ENCODE data around the gene USP36.
"Not testable (repeated sequence)": the region's sequence is repeated elsewhere in the genome, so short reads cannot be mapped to it uniquely, and the experiment has no call there.

The USP36 gene

DNA sequence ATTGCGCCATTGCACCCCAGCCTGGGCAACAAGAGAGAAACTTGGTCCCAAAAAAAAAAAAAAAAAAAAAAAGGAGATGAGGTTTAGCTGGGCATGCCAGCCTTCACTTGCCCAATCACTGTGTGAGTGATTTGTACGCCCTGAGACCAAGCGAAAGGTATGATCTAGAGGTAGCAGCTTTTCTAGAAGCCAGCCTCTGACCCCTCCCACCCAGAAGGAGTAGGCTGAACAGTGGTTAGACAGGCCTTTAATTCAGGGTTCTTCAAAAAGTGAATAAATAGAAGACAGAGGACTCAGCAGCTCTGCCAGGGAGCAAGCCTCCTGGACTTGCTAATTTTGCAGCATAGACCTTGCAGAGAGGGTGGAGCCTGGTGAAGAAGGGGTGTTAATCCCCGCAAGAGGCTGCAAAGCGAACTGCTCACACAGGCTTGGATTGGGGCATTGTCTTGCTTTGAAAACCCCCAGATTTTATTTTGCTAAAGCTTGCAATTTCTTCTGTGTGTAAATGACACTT is 51.4 kb downstream of the USP36 start:
- no peak for FAIRE-seq

GRCh38 chr17:78788451-78788850 is 52.2 kb downstream of the USP36 start:
- FAIRE-seq = no peak

GRCh38 chr17:78787444-78787843 is 53.2 kb downstream of the USP36 start:
- FAIRE-seq = no peak

DNA sequence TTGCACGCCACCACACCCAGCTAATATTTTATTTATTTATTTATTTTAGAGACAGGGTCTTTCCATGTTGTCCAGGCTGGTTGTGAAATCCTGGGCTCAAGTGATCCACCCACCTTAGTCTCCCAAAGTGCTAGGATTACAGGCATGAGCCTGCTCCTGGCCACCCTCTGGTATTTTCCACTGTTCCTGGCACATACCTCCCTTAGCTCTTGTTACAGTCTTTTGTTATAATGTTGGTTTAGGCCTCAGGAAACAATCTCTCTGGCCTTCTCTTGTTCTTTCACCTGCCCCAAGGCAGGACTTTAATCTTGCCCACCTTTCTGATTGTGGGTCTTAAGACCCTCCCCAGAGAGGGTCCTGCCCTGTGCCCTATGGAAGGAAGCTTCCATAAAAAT is 55.0 kb downstream of the USP36 start:
- no peak for FAIRE-seq

- no peak for FAIRE-seq
These were observed 55.5 kb downstream of the USP36 start for GRCh38 chr17:78785011-78785662.

DNA sequence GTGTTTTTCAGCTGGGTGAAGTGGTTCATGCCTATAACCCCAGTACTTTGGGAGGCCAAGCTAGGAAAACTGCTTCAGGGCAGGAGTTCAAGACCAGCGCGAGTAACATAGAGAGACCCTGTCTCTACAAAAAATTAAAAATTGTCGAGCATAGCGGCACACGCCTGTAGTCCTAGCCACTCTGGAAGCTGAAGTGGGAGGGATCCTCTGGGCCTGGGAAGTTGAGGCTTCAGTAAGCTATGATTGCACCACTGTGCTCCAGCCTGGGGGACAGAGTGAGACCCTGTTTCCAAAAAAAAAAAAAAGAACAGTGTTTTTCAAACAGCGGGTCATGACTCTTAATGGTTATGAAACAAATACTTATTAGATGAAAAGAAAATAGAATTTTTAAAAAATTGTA is 56.3 kb downstream of the USP36 start:
- no peak for FAIRE-seq

DNA sequence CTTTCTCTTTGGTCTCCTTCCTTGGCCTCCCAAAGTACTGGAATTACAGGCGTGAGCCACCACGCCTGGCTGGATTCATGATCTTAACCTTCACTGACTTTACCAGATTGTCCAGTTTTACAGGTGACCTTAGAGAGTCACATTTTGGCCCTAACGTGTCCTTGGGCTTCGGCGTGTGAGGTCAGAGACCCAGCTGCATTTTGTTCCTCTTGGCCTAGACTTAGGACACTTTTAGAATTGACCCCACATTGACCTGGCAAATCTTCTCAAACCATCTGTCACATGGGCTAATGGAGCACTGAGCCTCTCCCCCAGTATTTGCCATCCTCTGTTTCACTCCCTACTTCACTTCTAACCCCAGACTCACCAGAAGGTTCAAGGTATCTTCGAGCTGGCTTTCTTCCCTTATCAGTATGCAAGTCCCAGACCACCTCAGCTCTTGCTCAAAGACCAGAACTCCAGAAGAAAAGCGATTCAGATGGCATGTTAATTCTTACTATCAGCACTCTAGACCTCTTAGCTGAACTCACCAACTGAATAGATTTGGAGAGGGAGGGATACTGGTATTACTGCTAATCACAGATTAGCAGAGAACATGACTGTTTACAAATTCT is 56.8 kb downstream of the USP36 start:
- no peak for FAIRE-seq

GRCh38 chr17:78781893-78782304 is 58.7 kb downstream of the USP36 start, which contains the start of gene CYTH1:
TSS of gene CYTH1 (minus strand) at chr17:78782273. CDS start at chr17:78782223, 50 bp downstream.
- no peak for FAIRE-seq

DNA sequence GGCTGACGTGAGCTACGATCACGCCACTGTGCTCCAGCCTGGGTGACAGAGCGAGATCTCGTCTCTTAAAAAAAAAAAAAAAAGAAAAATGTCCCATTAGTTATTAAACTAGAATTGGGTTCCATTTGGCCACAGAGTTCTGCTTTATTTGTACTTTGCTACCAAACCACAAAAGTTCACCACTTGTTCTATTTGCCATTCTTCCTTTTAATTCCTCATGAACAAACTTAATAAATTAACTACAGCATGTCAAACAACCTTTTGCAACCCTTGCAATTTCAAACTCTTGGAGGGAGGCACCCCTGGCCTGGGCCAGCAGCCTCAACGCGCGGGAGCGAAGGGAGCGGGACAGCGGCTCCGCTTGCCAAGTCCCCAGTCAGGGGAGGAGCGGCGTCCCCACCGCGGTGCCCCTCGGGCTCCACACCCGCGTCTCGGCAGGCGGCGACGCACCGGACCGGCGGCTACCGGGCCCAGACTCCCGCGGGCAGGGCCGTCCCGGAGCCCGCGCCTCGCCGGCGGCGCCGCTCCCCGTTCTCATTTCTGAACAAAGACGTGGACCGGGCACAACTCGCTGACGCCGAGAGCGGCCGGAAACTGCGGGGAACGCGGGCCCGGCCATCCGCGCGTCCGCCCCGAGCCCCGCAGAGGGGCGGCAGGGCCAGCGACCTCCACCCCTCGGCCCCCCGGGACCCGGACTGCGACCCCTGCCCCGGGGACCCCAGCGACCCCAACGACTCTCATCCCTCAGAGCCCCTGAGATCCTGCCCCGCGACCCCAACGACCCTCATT is 59.3 kb downstream of the USP36 start:
- FAIRE-seq = no peak

GRCh38 chr17:78780335-78780734 is 60.3 kb downstream of the USP36 start:
- no peak for FAIRE-seq

DNA sequence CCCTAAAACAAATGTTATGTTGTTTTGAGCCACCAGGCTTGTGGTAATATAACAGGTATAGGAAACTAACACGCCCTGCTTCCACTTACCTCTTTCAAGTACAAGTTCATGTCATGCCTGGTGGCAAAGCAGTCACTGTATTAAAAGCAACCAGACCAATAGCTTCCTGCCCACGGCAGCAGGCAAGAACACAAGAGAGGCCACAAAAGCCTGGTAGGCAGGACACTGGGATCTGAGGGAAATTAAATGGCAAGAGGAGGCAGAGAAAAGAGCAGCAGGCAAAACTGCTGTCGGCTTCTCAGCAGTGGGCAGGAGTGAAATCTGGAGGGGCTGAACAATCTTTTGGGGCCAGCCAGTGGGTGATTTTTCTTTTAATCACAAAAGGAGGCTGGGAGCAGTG is 60.8 kb downstream of the USP36 start:
- no peak for FAIRE-seq

DNA sequence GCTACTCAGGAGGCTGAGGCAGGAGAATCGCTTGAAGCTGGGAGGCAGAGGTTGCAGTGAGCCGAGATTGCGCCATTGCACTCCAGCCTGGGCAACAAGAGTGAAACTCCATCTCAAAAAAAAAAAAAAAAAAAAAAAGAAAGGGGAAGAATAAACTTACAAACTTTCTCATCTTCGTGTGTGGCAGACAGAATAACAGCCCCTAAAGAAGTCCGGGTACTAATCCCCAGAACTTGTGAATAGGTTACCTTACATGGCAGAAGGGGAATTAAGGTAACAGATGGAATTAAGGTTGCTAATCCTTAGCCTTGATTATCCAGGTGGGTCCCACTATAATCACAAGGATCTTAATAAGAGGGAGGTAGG is 61.3 kb downstream of the USP36 start:
- not testable (repeated sequence) for FAIRE-seq

- no peak for FAIRE-seq
These were observed 62.7 kb downstream of the USP36 start for GRCh38 chr17:78777881-78778280.

GRCh38 chr17:78774956-78775571 is 65.5 kb downstream of the USP36 start:
- FAIRE-seq = no peak

DNA sequence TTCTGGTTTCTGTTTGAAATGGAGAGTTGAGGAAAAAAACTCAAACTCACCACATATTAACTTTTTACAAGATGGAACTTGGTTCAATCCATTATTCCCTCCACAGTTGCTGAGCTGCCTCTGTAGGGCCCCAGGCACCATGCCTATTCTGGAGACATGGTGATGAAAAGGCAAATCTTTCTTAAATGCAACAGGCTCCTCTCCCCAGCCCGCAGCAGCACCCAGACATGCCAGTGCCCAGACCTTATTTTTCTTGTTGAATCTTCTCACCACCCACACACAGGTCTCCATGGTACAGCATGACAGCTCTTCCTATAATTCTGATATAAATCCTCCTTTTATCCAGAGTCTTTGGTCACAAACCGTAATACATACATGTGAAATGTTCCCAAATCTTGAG is 66.2 kb downstream of the USP36 start:
- FAIRE-seq = no peak

GRCh38 chr17:78771758-78772382 is 68.7 kb downstream of the USP36 start:
- no peak for FAIRE-seq

- FAIRE-seq = no peak
These were observed 71.3 kb downstream of the USP36 start for GRCh38 chr17:78769196-78769773.

DNA sequence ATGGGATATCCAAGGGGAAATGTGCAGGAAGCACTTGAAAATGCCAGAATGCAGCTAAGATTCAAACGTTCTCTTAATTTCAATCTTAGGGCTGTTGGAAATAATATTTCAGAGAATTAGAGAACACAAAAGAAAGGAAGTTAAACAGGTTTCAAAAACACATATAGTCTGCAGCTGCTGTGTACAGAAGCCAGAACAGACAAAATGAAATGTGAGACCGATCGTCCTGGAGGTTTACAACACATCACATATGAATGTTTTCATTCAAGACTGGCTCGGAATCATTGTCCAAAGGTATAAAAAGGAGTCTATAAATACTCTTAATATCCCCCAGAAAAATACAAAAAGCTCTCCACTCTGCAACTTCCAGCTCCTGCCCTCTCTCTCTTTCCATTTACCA is 72.8 kb downstream of the USP36 start:
- no peak for FAIRE-seq

DNA sequence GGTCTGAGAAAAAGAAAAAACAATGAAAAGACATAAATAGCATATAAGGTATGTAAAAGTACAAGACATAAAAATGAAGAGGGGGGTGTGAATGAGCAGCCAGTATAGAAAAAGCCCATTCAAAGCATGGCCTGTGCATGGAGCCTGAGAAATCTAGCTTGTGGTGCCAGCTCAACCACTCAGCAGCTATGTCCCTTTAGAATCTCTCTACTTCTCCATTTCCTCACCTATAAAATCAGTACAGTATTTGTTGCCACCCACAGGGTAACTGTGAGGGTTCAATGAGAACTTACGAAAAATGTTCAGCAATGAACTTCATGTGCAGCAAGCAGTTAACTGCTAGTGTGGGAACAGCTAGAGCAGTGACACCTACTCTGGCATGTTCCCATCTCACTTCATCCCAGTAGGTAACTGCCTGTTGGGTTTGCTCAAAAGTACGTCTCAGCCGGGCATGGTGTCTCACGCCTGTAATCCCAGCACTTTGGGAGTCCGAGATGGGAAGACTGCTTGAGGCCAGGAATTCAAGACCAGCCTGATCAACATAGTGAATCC is 73.8 kb downstream of the USP36 start:
- no peak for FAIRE-seq

DNA sequence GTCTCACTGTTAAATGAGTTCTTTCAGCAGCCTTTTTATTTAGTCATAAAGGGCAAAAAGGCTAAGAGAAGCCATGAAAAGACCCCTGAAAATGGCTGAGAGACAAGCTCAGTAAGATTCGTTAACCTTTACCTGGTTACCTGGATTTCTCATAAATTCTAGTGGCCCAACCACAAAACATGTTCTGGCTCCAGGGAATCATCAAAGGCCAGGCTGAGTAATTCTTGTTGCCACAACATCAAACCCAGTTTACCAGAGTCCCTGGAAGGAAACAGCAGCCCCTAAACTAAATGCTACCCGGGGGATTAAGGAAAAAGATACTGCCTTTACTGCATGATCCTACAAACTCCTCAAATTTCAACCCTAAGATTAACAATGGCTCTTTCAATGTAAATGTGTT is 74.4 kb downstream of the USP36 start:
- FAIRE-seq = no peak

GRCh38 chr17:78765821-78766220 is 74.8 kb downstream of the USP36 start:
- FAIRE-seq = no peak

DNA sequence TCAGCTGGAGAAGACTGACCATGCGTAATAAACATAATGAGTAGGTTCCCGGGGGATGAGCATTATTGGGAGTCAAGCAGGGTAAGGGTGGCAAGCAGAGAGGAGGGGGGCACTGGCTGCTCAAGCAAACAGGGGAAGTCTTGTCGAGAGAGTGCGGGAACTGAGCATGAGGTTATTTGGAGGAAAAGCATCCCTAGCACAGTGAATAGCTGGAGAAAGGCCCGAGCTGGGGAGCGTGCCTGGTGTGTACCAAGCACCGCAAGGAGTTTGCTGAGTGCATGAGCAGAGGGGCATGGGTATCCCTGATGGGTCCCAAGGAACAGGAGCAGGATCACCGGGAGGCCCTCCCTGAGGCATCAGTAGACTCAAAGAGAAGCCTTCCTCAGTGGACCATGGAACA is 75.7 kb downstream of the USP36 start:
- FAIRE-seq = no peak
